ENCODE results near the gene TEC.

- TF ChIP-seq TAF1 (IDR thresholded peaks at IDR 0.05; ENCODE audit: low read depth) (no peak), MAX (IDR thresholded peaks at IDR 0.05) (no peak), REST (IDR thresholded peaks at IDR 0.05; ENCODE audit: low read depth) (no peak), EGR1 (IDR thresholded peaks at IDR 0.05) (no peak), RAD21 (IDR thresholded peaks at IDR 0.05; ENCODE audit: low read depth) (no peak)
Observed at GRCh38 chr4:48224606-48225005, 45.0 kb downstream of the TEC start.
